Activated T-helper 2 cell treated with anti-CD3 and anti-CD28 coated beads, Interferon-gamma antibody, Interleukin-2, Interleukin-4, amounts not matched to agents 10 μg/mL and 5 μg/mL and 100 μg/mL, durations not matched to agents 14 hours and 24 hours and 36 hours (primary cell): ENCODE measurements around the gene PTMS. TPM values are rescaled to one million over a fixed set of nuclear protein-coding genes. Genes with fewer than 3 reads are reported as not detected.

ENCODE experiments used
- DNase-seq: peaks from one replicate; pipeline ENCODE4 v3.0.0; 2021; ENCODE audit warnings: low spot score
- H3K27ac Mint-ChIP-seq: one replicate; pipeline ENCODE4 v1.8.0; 2021; ENCODE audit warnings: mixed read lengths
- H3K27me3 Mint-ChIP-seq: one replicate; pipeline ENCODE4 v1.8.0; 2021; ENCODE audit warnings: low read depth, mixed read lengths
- H3K36me3 Mint-ChIP-seq: one replicate; pipeline ENCODE4 v1.8.0; 2021; ENCODE audit warnings: low read depth, mixed read lengths
- H3K4me1 Mint-ChIP-seq: one replicate; pipeline ENCODE4 v1.8.0; 2021; ENCODE audit warnings: low read depth, mixed read lengths
- H3K4me3 Mint-ChIP-seq: one replicate; pipeline ENCODE4 v1.8.0; 2021; ENCODE audit warnings: low read depth, mild to moderate bottlenecking, moderate library complexity, mixed read lengths
- H3K9me3 Mint-ChIP-seq: one replicate; pipeline ENCODE4 v1.8.0; 2021; ENCODE audit warnings: mixed read lengths
- intact Hi-C: fragments of 100-400 bp; cut with micrococcal nuclease; formaldehyde crosslinking; loops from one replicate; pipeline ENCODE4 v1.15.1; 2023
- total RNA-seq: library from RNA; stranded (reverse); gene quantifications from 2 replicates; pipeline ENCODE4 v1.2.3, GENCODE V29; 2022

The PTMS gene
- total RNA-seq, 1 donor from 2014 or later: 262 TPM

DNA sequence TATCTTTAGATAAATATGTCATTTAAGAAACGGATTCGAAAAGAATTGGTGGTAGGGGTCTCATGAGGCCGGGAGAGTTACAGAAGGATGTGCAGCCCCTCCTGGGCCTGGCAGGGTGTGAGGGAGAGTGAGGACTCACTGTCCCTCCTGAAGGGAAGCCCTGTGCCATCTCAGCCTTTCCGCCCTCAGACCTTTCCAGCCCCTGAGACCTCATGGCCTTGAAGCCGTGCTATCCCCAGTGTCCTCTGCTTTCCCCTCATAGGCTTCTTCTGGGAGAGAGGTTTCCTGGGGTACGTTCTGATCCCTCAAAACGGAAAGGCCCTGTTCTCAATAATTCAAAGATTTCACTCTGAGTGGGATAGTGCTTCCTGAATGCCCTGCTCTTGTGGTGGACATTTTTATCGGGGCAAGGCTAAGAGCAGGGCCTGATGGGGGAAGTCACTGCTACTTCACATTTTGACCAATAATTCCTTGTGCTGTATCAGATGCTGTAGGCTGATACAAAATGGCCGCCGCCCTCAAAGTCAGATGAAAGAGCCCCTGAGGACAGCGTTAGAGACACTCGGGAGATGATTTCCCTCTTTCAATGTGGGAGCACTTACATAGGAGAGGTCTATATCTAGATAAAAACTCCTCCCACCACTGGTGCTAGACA is 24.5 kb downstream of the PTMS start:
- Mint-ChIP-seq H3K27ac (peak overlapping the region; percentile 94), H3K9me3 (no peaks in the 10 kb centered on the region), H3K4me3 (peak overlapping the region; percentile 99), H3K27me3 (no peaks in the 10 kb centered on the region), H3K4me1 (peaks cover 51% of the 10 kb centered on the region), H3K36me3 (peaks cover 57% of the 10 kb centered on the region)
- no peak for DNase-seq
- intact Hi-C loops: loop anchor here (2.0 to 5.0 kb wide), 4 partner anchors 37 to 103 kb away; partner anchors contain the start of genes COPS7A, P3H3, USP5 and ZNF384

DNA sequence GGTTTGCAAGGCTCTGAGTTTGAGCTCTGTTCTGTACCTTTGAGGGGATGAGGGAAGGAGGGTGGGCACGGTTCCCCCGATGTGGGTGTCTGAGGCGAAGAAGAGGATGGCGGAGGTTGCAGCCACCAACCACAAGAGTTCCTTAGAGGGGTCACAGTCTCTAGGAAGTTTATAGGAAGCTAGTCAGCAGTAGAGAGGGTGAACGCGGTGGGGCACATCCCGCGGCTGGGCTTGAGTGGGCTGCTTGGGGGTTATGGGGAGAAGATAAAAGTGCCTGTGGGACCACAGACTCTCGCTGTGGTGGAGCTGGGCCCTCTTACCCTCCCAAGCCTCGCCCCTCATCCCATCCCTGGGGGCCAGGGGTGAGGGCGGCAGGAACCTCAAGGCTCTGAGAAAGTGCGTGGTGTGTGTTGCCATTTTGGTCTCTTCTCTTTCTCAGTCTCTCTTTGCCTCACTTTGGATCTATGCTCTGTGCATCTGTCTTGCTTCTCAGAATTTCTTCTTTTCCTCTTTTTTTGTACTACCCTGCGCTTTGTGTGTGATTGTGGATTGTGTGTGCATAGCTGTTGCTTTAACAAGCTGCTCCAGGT is 25.9 kb downstream of the PTMS start:
- peaks cover 52% of the 10 kb centered on the region for H3K4me1 Mint-ChIP-seq
- H3K27ac Mint-ChIP-seq: peak overlapping the region; percentile 95
- H3K27me3 Mint-ChIP-seq: no peaks in the 10 kb centered on the region
- DNase-seq: no peak
- peaks cover 71% of the 10 kb centered on the region for H3K36me3 Mint-ChIP-seq
- H3K4me3 Mint-ChIP-seq: peak overlapping the region; percentile 99
- intact Hi-C loops: loop anchor here (1.0 to 5.0 kb wide), 5 partner anchors 35 to 105 kb away; partner anchors contain the start of genes COPS7A, MLF2, P3H3 and USP5
- no peaks in the 10 kb centered on the region for H3K9me3 Mint-ChIP-seq

DNA sequence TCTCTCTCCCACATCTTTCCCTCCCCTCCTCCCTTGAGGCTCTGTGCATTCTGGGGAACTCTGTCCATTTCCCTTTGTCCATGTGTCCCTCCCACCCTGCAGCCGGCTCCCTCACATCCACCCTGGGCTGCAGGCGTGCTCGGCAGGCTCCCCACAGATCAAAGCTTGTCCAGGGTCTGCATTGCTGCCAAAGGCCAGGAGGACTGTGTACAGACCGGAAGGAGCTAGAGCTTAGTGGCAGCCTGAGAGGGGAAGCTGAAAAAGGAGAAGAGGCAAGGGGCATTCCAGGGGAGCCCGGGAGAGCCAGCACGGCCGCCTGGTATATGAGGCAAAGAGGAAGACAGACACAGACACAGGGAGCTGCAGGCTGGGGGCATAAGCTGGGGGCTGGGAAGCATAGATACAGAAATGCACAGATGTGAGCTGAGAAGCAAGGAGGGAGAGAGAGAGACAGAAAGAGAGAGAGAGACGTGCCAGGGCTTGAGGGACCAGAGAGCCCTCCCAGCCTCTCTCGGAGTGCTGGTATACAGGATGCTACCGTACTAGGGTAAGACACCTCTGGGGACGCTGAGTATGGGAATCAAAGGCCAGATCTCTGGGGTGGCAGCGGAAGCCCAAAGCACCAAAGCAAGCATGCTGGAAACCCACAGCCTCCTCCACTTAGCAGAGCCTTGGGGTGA is 26.5 kb downstream of the PTMS start:
- Mint-ChIP-seq H3K27me3 (no peaks in the 10 kb centered on the region), H3K4me3 (peak overlapping the region; percentile 99), H3K36me3 (peaks cover 78% of the 10 kb centered on the region), H3K4me1 (peaks cover 53% of the 10 kb centered on the region), H3K9me3 (no peaks in the 10 kb centered on the region), H3K27ac (peak overlapping the region; percentile 95)
- DNase-seq: peak; percentile 49
- intact Hi-C loops: loop anchor here (1.0 to 5.0 kb wide), 3 partner anchors 35 to 105 kb away; partner anchors contain the start of genes MLF2, P3H3 and ZNF384

DNA sequence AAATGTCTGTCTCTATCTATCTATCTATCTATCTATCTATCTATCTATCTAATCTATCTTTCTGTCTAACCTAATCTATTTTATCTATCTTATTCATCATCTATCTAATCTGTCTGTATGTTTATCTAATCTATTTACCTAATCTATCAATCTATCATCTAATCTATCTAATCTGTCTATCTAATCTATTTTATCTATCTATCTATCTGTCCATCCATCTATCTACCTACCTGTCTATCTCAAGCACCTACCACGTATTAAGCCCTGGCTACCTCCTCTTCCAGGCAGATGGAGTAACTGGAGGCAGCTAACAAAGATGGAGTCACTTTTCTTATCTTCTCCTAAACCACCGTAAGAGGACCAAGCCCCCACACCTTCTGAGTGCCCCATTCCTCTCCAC is 28.9 kb downstream of the PTMS start:
- peaks cover 94% of the 10 kb centered on the region for H3K36me3 Mint-ChIP-seq
- H3K9me3 Mint-ChIP-seq: no peaks in the 10 kb centered on the region
- peak overlapping the region; percentile 26 for H3K4me3 Mint-ChIP-seq
- H3K27me3 Mint-ChIP-seq: no peaks in the 10 kb centered on the region
- no peak for DNase-seq
- peak overlapping the region; percentile 46 for H3K27ac Mint-ChIP-seq
- intact Hi-C loops: no loop called here
- H3K4me1 Mint-ChIP-seq: peaks cover 53% of the 10 kb centered on the region

DNA sequence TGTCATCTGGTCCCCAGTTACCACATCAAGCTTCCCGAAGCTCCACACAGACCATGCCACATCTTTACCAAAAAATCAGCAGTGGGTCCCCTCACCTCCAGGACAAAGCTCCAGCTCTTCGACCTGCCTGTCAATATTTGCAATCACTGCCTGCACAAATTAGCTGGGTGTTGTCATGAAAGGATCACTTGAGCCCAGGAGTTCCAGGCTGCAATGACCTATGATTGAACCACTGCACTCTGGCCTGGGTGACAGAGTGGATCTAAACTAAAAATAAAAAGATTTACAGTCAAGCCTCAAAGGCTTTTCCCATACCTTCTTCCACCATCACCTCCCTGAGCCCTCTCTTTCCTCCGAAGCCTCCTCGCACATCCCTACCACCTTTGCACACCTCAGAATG is 30.4 kb downstream of the PTMS start:
- DNase-seq: no peak
- H3K27ac Mint-ChIP-seq: peak overlapping the region; percentile 3
- no peaks in the 10 kb centered on the region for H3K9me3 Mint-ChIP-seq
- no peak overlapping the region for H3K4me3 Mint-ChIP-seq
- H3K4me1 Mint-ChIP-seq: peaks cover 50% of the 10 kb centered on the region
- peaks cover 83% of the 10 kb centered on the region for H3K36me3 Mint-ChIP-seq
- no peaks in the 10 kb centered on the region for H3K27me3 Mint-ChIP-seq
- intact Hi-C loops: no loop called here

DNA sequence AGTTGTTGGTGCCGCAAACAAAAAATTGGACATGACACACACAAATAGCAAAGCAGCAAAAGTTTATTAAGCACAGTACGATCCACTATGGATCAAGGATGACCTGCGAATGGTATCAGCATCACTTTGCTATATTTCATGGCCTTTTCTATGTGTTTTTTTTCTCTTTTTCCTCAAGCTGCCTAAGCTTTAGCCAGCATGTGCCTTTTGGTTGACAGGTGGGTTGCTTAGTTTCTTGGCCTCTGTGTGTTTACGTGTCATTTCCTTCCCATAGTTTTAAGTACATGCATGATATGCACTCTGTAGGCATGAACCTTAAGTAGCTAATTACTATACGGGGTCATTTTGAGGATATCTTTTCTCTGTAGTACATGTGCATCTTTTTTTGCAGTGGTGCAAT is 33.0 kb downstream of the PTMS start:
- intact Hi-C loops: no loop called here
- peaks cover 80% of the 10 kb centered on the region for H3K36me3 Mint-ChIP-seq

DNA sequence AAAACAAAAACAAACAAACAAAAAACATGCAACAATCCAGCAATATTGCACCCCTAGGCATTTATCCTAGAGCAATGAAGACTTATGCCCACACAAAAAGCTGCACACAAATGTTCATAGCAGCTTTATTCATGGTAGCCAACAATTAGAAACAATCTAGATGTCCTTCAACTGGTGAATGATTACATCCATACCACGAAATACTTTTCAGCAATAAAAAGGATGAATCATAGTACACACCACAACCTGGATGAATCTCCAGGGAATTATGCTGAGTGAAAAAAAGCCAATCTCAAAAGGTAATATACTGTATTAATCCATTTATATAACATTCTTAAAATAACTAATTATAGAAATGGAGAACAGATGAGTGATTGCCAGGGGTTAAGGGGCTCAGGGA is 41.0 kb downstream of the PTMS start:
- no peak for DNase-seq
- peaks cover 69% of the 10 kb centered on the region for H3K36me3 Mint-ChIP-seq
- no peaks in the 10 kb centered on the region for H3K9me3 Mint-ChIP-seq
- no peak overlapping the region for H3K27ac Mint-ChIP-seq
- no peak overlapping the region for H3K4me3 Mint-ChIP-seq
- H3K27me3 Mint-ChIP-seq: no peaks in the 10 kb centered on the region
- intact Hi-C loops: no loop called here
- peaks cover 8% of the 10 kb centered on the region for H3K4me1 Mint-ChIP-seq

More for the DNA sequence above, 33.0 kb downstream of the PTMS start:
- no peak overlapping the region for H3K4me3 Mint-ChIP-seq
- H3K27ac Mint-ChIP-seq: no peak overlapping the region
- peaks cover 31% of the 10 kb centered on the region for H3K4me1 Mint-ChIP-seq
- DNase-seq: no peak
- H3K27me3 Mint-ChIP-seq: no peaks in the 10 kb centered on the region
- no peaks in the 10 kb centered on the region for H3K9me3 Mint-ChIP-seq

DNA sequence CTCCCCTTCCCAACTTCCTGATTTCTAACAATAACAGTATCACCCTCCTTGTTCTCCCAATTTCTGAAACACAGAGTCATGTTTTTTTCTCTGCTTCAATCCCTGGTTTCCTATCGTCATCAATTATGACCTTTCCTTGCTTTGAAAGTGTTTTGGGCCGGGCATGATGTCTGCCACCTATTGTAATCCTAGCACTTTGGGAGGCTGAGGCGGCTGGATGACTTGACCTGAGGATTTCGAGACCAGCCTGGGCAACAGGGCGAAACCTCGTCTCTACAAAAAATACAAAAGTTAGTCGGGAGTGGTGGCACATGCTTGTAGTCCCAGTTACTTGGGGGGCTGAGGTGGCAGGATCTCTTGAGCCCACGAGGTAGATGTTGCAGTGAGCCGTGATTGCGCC is 42.9 kb downstream of the PTMS start:
- no peak overlapping the region for H3K27ac Mint-ChIP-seq
- no peaks in the 10 kb centered on the region for H3K9me3 Mint-ChIP-seq
- no peak for DNase-seq
- peaks cover 65% of the 10 kb centered on the region for H3K36me3 Mint-ChIP-seq
- H3K27me3 Mint-ChIP-seq: no peaks in the 10 kb centered on the region
- H3K4me3 Mint-ChIP-seq: no peak overlapping the region
- intact Hi-C loops: no loop called here
- peaks cover 8% of the 10 kb centered on the region for H3K4me1 Mint-ChIP-seq

DNA sequence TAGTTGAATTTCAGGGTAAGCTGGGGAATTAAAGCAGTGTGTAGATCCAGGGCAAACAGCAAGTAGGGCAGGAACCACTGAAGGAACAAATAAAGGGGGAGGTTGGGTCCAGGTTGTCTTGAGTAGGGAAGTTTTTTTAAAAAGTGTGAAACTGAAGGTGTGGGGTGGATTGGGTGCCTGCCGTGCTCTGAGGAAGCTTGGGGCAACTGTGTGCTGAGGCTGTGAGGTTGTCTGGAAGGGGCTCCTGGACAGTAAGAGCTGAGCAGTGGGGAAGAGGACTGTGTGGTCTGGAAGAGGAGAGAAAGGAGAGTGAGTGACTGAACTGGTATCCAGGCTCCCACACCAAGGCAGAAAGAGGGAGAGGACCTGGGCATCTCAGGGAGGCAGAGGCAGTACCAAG is 44.6 kb downstream of the PTMS start:
- no peak for DNase-seq
- intact Hi-C loops: no loop called here
- H3K9me3 Mint-ChIP-seq: no peaks in the 10 kb centered on the region
- H3K4me1 Mint-ChIP-seq: peaks cover 8% of the 10 kb centered on the region
- H3K27ac Mint-ChIP-seq: peak overlapping the region; percentile 72
- no peaks in the 10 kb centered on the region for H3K27me3 Mint-ChIP-seq
- H3K36me3 Mint-ChIP-seq: peaks cover 70% of the 10 kb centered on the region
- H3K4me3 Mint-ChIP-seq: no peak overlapping the region

DNA sequence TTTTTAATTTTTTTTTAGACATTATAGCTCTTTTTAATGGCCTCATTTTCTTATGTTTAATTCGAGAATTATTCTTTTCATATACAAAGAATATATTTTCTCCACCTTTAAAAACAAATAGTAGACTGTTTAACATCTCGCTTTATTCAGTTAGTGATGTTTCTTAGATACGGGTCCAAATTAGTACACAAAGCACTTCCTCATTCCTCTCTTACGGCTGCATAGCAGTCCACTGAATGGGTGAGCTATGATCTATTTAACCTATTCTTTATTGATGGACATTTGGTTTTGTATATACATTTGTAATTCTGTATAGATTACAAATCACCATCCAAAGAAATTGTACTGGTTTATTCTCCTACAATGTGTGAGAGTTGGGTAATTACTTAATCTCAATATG is 47.2 kb downstream of the PTMS start:
- no peaks in the 10 kb centered on the region for H3K9me3 Mint-ChIP-seq
- intact Hi-C loops: no loop called here
- peaks cover 77% of the 10 kb centered on the region for H3K36me3 Mint-ChIP-seq
- no peak overlapping the region for H3K4me3 Mint-ChIP-seq
- no peak overlapping the region for H3K27ac Mint-ChIP-seq
- DNase-seq: no peak
- no peaks in the 10 kb centered on the region for H3K27me3 Mint-ChIP-seq
- H3K4me1 Mint-ChIP-seq: peaks cover 8% of the 10 kb centered on the region

DNA sequence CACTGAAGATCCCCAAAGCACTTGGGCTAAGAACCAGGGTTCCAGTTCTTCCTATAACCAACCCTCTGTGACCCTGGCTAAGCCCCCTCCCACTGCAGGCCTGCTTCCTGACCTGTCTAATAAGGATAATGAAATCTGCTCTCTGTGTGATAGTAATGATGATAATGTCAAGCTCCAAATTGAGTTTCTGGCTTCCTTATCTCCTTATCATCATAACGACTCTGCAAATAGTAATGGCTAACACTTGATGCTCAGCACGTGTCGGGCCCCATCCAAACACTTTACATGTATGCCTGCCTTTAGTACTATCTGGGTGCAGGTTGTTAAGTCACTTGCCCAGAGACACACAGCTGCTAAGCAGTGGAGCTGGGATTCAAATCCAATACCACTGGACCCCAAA is 50.4 kb downstream of the PTMS start:
- no peaks in the 10 kb centered on the region for H3K27me3 Mint-ChIP-seq
- intact Hi-C loops: no loop called here
- no peaks in the 10 kb centered on the region for H3K9me3 Mint-ChIP-seq
- H3K4me1 Mint-ChIP-seq: peaks cover 9% of the 10 kb centered on the region
- DNase-seq: no peak
- peaks cover 77% of the 10 kb centered on the region for H3K36me3 Mint-ChIP-seq
- H3K4me3 Mint-ChIP-seq: no peak overlapping the region
- no peak overlapping the region for H3K27ac Mint-ChIP-seq

DNA sequence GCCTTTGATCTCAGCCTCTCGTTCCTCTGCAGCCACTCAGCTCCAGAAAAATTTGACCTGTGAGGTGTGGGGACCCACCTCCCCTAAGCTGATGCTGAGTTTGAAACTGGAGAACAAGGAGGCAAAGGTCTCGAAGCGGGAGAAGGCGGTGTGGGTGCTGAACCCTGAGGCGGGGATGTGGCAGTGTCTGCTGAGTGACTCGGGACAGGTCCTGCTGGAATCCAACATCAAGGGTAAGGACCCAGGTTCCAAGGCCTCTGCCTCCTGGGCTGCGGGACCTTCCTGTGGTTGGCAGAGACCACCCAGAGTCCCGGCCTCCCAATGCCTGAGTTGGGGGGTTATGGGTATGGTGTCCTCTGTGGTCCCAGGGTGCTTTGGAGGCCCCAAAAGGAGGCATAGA is 50.9 kb downstream of the PTMS start:
- Mint-ChIP-seq H3K27ac (no peak overlapping the region), H3K27me3 (no peaks in the 10 kb centered on the region), H3K4me1 (peaks cover 12% of the 10 kb centered on the region), H3K36me3 (peaks cover 74% of the 10 kb centered on the region), H3K9me3 (no peaks in the 10 kb centered on the region), H3K4me3 (no peak overlapping the region)
- DNase-seq: no peak
- intact Hi-C loops: no loop called here

DNA sequence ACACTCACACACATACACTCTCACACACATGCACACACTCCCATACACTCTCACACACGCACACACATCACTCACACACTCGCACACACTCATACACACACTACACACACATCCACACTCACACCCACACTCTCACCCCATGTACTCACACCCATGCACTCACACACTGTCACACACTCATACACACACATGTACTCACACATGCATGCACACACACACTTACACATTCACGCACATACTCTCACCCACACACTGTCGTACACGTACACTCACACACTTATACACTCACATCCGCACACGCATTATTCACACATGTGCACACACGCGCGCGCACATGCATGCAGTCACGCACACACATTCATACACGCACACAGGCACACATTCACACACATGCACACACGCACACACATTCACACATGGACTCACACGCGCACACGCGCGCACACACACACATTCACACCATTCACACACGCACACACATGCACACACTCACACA is 51.5 kb downstream of the PTMS start:
- Mint-ChIP-seq H3K4me1 (peaks cover 13% of the 10 kb centered on the region), H3K36me3 (peaks cover 71% of the 10 kb centered on the region), H3K27me3 (peaks cover 3% of the 10 kb centered on the region), H3K4me3 (no peak overlapping the region), H3K9me3 (no peaks in the 10 kb centered on the region), H3K27ac (no peak overlapping the region)
- intact Hi-C loops: no loop called here
- DNase-seq: no peak
